Activated CD8-positive, alpha-beta memory T cell treated with anti-CD3 and anti-CD28 coated beads, Interleukin-2, amount 50 U/mL, for 1 hour (primary cell): Measurements from ENCODE around the gene NEK8.
A peak's percentile ranks its signal among the peaks of the same experiment; 100 is the strongest.

Experiments
- DNase-seq: peaks from one replicate; pipeline ENCODE4 v3.0.0-alpha.2; 2020; ENCODE audit errors: extremely low read depth

The NEK8 gene

GRCh38 chr17:28728364-28729200, at the start of gene NEK8:
TSS of gene NEK8 (plus strand) at chr17:28728788. CDS start at chr17:28728814, 26 bp downstream.
- DNase-seq, result peak; percentile 87

GRCh38 chr17:28682655-28683054, 45.9 kb upstream of the NEK8 start:
- no peak for DNase-seq

GRCh38 chr17:28684963-28685362, 43.6 kb upstream of the NEK8 start:
- DNase-seq, result no peak

- no peak for DNase-seq
Observed at GRCh38 chr17:28685366-28685765, 43.2 kb upstream of the NEK8 start.

GRCh38 chr17:28686296-28686695, 42.3 kb upstream of the NEK8 start:
- DNase-seq, result no peak

GRCh38 chr17:28688481-28688880, 40.1 kb upstream of the NEK8 start:
- no peak for DNase-seq

GRCh38 chr17:28689011-28689410, 39.6 kb upstream of the NEK8 start:
- no peak for DNase-seq

GRCh38 chr17:28693869-28694268, 34.7 kb upstream of the NEK8 start:
- DNase-seq, result no peak

- no peak for DNase-seq
Observed at GRCh38 chr17:28698253-28698941, 30.2 kb upstream of the NEK8 start.

- DNase-seq, result no peak
Observed at GRCh38 chr17:28700278-28700677, 28.3 kb upstream of the NEK8 start.

GRCh38 chr17:28700830-28701492, 27.6 kb upstream of the NEK8 start:
- DNase-seq, result no peak

- no peak for DNase-seq
Observed at GRCh38 chr17:28702026-28702751, 26.4 kb upstream of the NEK8 start.

- no peak for DNase-seq
Observed at GRCh38 chr17:28702752-28703150, 25.8 kb upstream of the NEK8 start.

GRCh38 chr17:28703552-28704218, 24.9 kb upstream of the NEK8 start:
- no peak for DNase-seq

- no peak for DNase-seq
Observed at GRCh38 chr17:28704219-28704858, 24.2 kb upstream of the NEK8 start.

GRCh38 chr17:28705074-28705659, 23.4 kb upstream of the NEK8 start:
- DNase-seq, result no peak

- DNase-seq, result no peak
Observed at GRCh38 chr17:28705728-28706334, 22.8 kb upstream of the NEK8 start.

GRCh38 chr17:28706471-28707338, 21.9 kb upstream of the NEK8 start:
- DNase-seq, result no peak

GRCh38 chr17:28707339-28707720, 21.3 kb upstream of the NEK8 start:
- DNase-seq, result no peak
